ENCODE results near the gene MALL. TPM values are rescaled to one million over a fixed set of nuclear protein-coding genes. Genes with fewer than 3 reads are reported as not detected.
"Not testable (repeated sequence)": the region's sequence is repeated elsewhere in the genome, so short reads cannot be mapped to it uniquely, and the experiment has no call there.

Gene MALL
- total and polyA plus RNA-seq, 4 donors: 6.2 to 32.8 (median 20.8) TPM

- ATAC-seq (ENCODE audit: low FRiP score); H3K27ac ChIP-seq (ENCODE audit: low read depth in 1 of 2, low read length in 2 of 2); H3K36me3 ChIP-seq (ENCODE audit: control insufficient read depth in 1 of 2, insufficient read depth in 2 of 2, low read length in 1 of 2); H3K4me1 ChIP-seq (ENCODE audit: control insufficient read depth in 1 of 2, insufficient read depth in 2 of 2, low read length in 2 of 2); H3K9me3 ChIP-seq (ENCODE audit: control insufficient read depth, low read length); DNase-seq; intact Hi-C loops (cut with DNase I); H3K4me3 ChIP-seq (ENCODE audit: low read length in 2 of 2); H3K27me3 ChIP-seq (ENCODE audit: control insufficient read depth in 1 of 2, insufficient read depth in 2 of 2, low read length in 1 of 2): not testable (repeated sequence)
- WGBS, 2 donors: 83% methylated on average over 2 of the region's 3 CpGs; no CpG with 5 or more reads in 1 of the 2 donors
These were observed 53.3 kb downstream of the MALL start for GRCh38 chr2:110062332-110062731.

- H3K36me3 ChIP-seq (ENCODE audit: control insufficient read depth in 1 of 2, insufficient read depth in 2 of 2, low read length in 1 of 2); H3K4me1 ChIP-seq (ENCODE audit: control insufficient read depth in 1 of 2, insufficient read depth in 2 of 2, low read length in 2 of 2); H3K27ac ChIP-seq (ENCODE audit: low read depth in 1 of 2, low read length in 2 of 2); H3K27me3 ChIP-seq (ENCODE audit: control insufficient read depth in 1 of 2, insufficient read depth in 2 of 2, low read length in 1 of 2); H3K9me3 ChIP-seq (ENCODE audit: control insufficient read depth, low read length); intact Hi-C loops (cut with DNase I); ATAC-seq (ENCODE audit: low FRiP score); DNase-seq; H3K4me3 ChIP-seq (ENCODE audit: low read length in 2 of 2): not testable (repeated sequence)
- WGBS, 2 donors: 93% methylated on average over 2 of the region's 2 CpGs; no CpG with 5 or more reads in 1 of the 2 donors
These were observed 55.1 kb downstream of the MALL start for GRCh38 chr2:110060550-110060949.

- ATAC-seq (ENCODE audit: low FRiP score); H3K4me1 ChIP-seq (ENCODE audit: control insufficient read depth in 1 of 2, insufficient read depth in 2 of 2, low read length in 2 of 2); H3K27ac ChIP-seq (ENCODE audit: low read depth in 1 of 2, low read length in 2 of 2); H3K4me3 ChIP-seq (ENCODE audit: low read length in 2 of 2); H3K9me3 ChIP-seq (ENCODE audit: control insufficient read depth, low read length); intact Hi-C loops (cut with DNase I); H3K36me3 ChIP-seq (ENCODE audit: control insufficient read depth in 1 of 2, insufficient read depth in 2 of 2, low read length in 1 of 2); DNase-seq; H3K27me3 ChIP-seq (ENCODE audit: control insufficient read depth in 1 of 2, insufficient read depth in 2 of 2, low read length in 1 of 2): not testable (repeated sequence)
- no CpG with 5 or more reads among the region's 1 CpG for WGBS, 2 donors
These were observed 55.8 kb downstream of the MALL start for GRCh38 chr2:110059694-110060358.

- ATAC-seq (ENCODE audit: low FRiP score); H3K4me1 ChIP-seq (ENCODE audit: control insufficient read depth in 1 of 2, insufficient read depth in 2 of 2, low read length in 2 of 2); H3K4me3 ChIP-seq (ENCODE audit: low read length in 2 of 2); H3K36me3 ChIP-seq (ENCODE audit: control insufficient read depth in 1 of 2, insufficient read depth in 2 of 2, low read length in 1 of 2); H3K9me3 ChIP-seq (ENCODE audit: control insufficient read depth, low read length); DNase-seq; intact Hi-C loops (cut with DNase I); H3K27ac ChIP-seq (ENCODE audit: low read depth in 1 of 2, low read length in 2 of 2); H3K27me3 ChIP-seq (ENCODE audit: control insufficient read depth in 1 of 2, insufficient read depth in 2 of 2, low read length in 1 of 2): not testable (repeated sequence)
- WGBS, 2 donors: no CpG with 5 or more reads among the region's 11 CpGs
These were observed 56.5 kb downstream of the MALL start for GRCh38 chr2:110059009-110059693.

- DNase-seq; intact Hi-C loops (cut with DNase I): not testable (repeated sequence)
These were observed 57.6 kb downstream of the MALL start for GRCh38 chr2:110058034-110058433.

GRCh38 chr2:110055819-110056408, 59.7 kb downstream of the MALL start:
- H3K27me3 ChIP-seq (ENCODE audit: control insufficient read depth in 1 of 2, insufficient read depth in 2 of 2, low read length in 1 of 2); intact Hi-C loops (cut with DNase I); H3K4me1 ChIP-seq (ENCODE audit: control insufficient read depth in 1 of 2, insufficient read depth in 2 of 2, low read length in 2 of 2); H3K36me3 ChIP-seq (ENCODE audit: control insufficient read depth in 1 of 2, insufficient read depth in 2 of 2, low read length in 1 of 2); DNase-seq; H3K9me3 ChIP-seq (ENCODE audit: control insufficient read depth, low read length); H3K4me3 ChIP-seq (ENCODE audit: low read length in 2 of 2); ATAC-seq (ENCODE audit: low FRiP score); H3K27ac ChIP-seq (ENCODE audit: low read depth in 1 of 2, low read length in 2 of 2): not testable (repeated sequence)
- WGBS, 2 donors: no CpG with 5 or more reads among the region's 8 CpGs

More at GRCh38 chr2:110058034-110058433, 57.6 kb downstream of the MALL start:
- H3K4me1 ChIP-seq (ENCODE audit: control insufficient read depth in 1 of 2, insufficient read depth in 2 of 2, low read length in 2 of 2); H3K36me3 ChIP-seq (ENCODE audit: control insufficient read depth in 1 of 2, insufficient read depth in 2 of 2, low read length in 1 of 2); H3K9me3 ChIP-seq (ENCODE audit: control insufficient read depth, low read length); H3K27me3 ChIP-seq (ENCODE audit: control insufficient read depth in 1 of 2, insufficient read depth in 2 of 2, low read length in 1 of 2); H3K4me3 ChIP-seq (ENCODE audit: low read length in 2 of 2); ATAC-seq (ENCODE audit: low FRiP score); H3K27ac ChIP-seq (ENCODE audit: low read depth in 1 of 2, low read length in 2 of 2): not testable (repeated sequence)

- peak overlapping the region in 1 of 2 donors; percentile 78 for H3K27ac ChIP-seq (ENCODE audit: low read depth in 1 of 2, low read length in 2 of 2)
- peak; percentile 87 for ATAC-seq (ENCODE audit: low FRiP score)
- H3K4me1 ChIP-seq (ENCODE audit: control insufficient read depth in 1 of 2, insufficient read depth in 2 of 2, low read length in 2 of 2); H3K9me3 ChIP-seq (ENCODE audit: control insufficient read depth, low read length); H3K4me3 ChIP-seq (ENCODE audit: low read length in 2 of 2); intact Hi-C loops (cut with DNase I); H3K27me3 ChIP-seq (ENCODE audit: control insufficient read depth in 1 of 2, insufficient read depth in 2 of 2, low read length in 1 of 2); H3K36me3 ChIP-seq (ENCODE audit: control insufficient read depth in 1 of 2, insufficient read depth in 2 of 2, low read length in 1 of 2): not testable (repeated sequence)
- DNase-seq: peak; percentile 68 to 80
- WGBS, 2 donors: 0 to 3% methylated on average over 2 to 3 of the region's 11 CpGs
These were observed 60.9 kb downstream of the MALL start for GRCh38 chr2:110054521-110055407.

- no CpG with 5 or more reads among the region's 5 CpGs for WGBS, 2 donors
- H3K27ac ChIP-seq (ENCODE audit: low read depth in 1 of 2, low read length in 2 of 2); DNase-seq; H3K36me3 ChIP-seq (ENCODE audit: control insufficient read depth in 1 of 2, insufficient read depth in 2 of 2, low read length in 1 of 2); ATAC-seq (ENCODE audit: low FRiP score); intact Hi-C loops (cut with DNase I); H3K4me3 ChIP-seq (ENCODE audit: low read length in 2 of 2); H3K27me3 ChIP-seq (ENCODE audit: control insufficient read depth in 1 of 2, insufficient read depth in 2 of 2, low read length in 1 of 2); H3K4me1 ChIP-seq (ENCODE audit: control insufficient read depth in 1 of 2, insufficient read depth in 2 of 2, low read length in 2 of 2); H3K9me3 ChIP-seq (ENCODE audit: control insufficient read depth, low read length): not testable (repeated sequence)
These were observed 61.9 kb downstream of the MALL start for GRCh38 chr2:110053688-110054087.

Data from aorta (tissue), 5 donors.